Gastrocnemius medialis (tissue), 4 donors: ENCODE measurements around the gene BEST1. TPM values are rescaled to one million over a fixed set of nuclear protein-coding genes. Genes with fewer than 3 reads are reported as not detected.
"Not testable (repeated sequence)": the region's sequence is repeated elsewhere in the genome, so short reads cannot be mapped to it uniquely, and the experiment has no call there.

Experiments
- ATAC-seq, 2 donors: fragments of 150-250 bp; one replicate each; pipeline ENCODE4 v1.9.1; 2016
- DNase-seq, 2 donors: peaks; one replicate each; pipeline ENCODE4 v3.0.0-alpha.2; 2019
- H3K27ac ChIP-seq, 4 donors: fragments of 200-600 bp; sonication (generic); 1 replicate in 1 of 4; 2 replicates in 3 of 4; pipeline ENCODE4 v1.5.1; 2016 to 2018; ENCODE audit warnings: mild to moderate bottlenecking in 2 of 4, moderate library complexity in 1 of 4
- H3K27me3 ChIP-seq, 3 donors: fragments of 200-600 bp; sonication (generic) in 2 of 3; 1 replicate in 1 of 3; 2 replicates in 2 of 3; pipeline versions ENCODE4 v1.5.1 to v1.6.0; 2016 to 2019; ENCODE audit warnings: mild to moderate bottlenecking in 1 of 3, moderate library complexity in 1 of 3
- H3K36me3 ChIP-seq, 2 donors: fragments of 200-600 bp; sonication (generic) in 1 of 2; one replicate each; pipeline ENCODE4 v1.5.1; 2017 to 2018
- H3K4me1 ChIP-seq, 2 donors: fragments of 200-600 bp; sonication (generic) in 1 of 2; one replicate each; pipeline ENCODE4 v1.5.1; 2016 to 2017; ENCODE audit warnings: mild to moderate bottlenecking in 2 of 2
- H3K4me3 ChIP-seq, 4 donors: fragments of 200-600 bp; sonication (generic) in 3 of 4; 1 replicate in 1 of 4; 2 replicates in 3 of 4; pipeline ENCODE4 v1.5.1; 2016 to 2019; ENCODE audit warnings: mild to moderate bottlenecking in 2 of 4
- H3K9me3 ChIP-seq, 3 donors: fragments of 200-600 bp; sonication (generic) in 2 of 3; 1 replicate in 1 of 3; 2 replicates in 2 of 3; pipeline ENCODE4 v1.5.1; 2016 to 2019
- POLR2A ChIP-seq, 2 donors: fragments of 450-650 bp; IDR thresholded peaks; one replicate each; pipeline ENCODE4 v1.6.1; 2017; ENCODE audit warnings: antibody characterized with exemption in 2 of 2, mild to moderate bottlenecking in 2 of 2, moderate library complexity in 2 of 2
- in situ Hi-C, 4 donors: fragments of 200-750 bp; cut with MboI; loops; one replicate each; pipeline versions ENCODE4 v1.15.0 to v1.8.0; 2017; ENCODE audit warnings: low sequenced_read_pairs in 4 of 4
- intact Hi-C: fragments of 100-400 bp; cut with DNase I; formaldehyde crosslinking; loops from one replicate; pipeline ENCODE4 v1.15.1; 2023; ENCODE audit warnings: low total_unique reads
- total RNA-seq, 4 donors: library from RNA; depleted of rRNA; stranded (reverse); fragments of >200 nt; gene quantifications; one replicate each; pipeline versions ENCODE4 v1.1.0 to v1.2.3, GENCODE V29; 2016
- TF ChIP-seq, protein P1 (sequence below), 5 experiments: fragments of 450-650 bp in 3 of 5; fragments of 200-600 bp in 2 of 5; sonication (generic) in 2 of 5; IDR thresholded peaks in 4 of 5; conservative IDR thresholded peaks in 1 of 5; 1 replicate in 4 of 5; 2 replicates in 1 of 5; pipeline ENCODE4 v1.5.1; 2016 to 2019; ENCODE audit warnings: antibody characterized with exemption in 5 of 5, mild to moderate bottlenecking in 3 of 5, moderate library complexity in 3 of 5

The BEST1 gene
- total RNA-seq, 4 donors from 2014 or later, result 0.93 to 1.7 (median 0.94) TPM; not detected in 1

DNA sequence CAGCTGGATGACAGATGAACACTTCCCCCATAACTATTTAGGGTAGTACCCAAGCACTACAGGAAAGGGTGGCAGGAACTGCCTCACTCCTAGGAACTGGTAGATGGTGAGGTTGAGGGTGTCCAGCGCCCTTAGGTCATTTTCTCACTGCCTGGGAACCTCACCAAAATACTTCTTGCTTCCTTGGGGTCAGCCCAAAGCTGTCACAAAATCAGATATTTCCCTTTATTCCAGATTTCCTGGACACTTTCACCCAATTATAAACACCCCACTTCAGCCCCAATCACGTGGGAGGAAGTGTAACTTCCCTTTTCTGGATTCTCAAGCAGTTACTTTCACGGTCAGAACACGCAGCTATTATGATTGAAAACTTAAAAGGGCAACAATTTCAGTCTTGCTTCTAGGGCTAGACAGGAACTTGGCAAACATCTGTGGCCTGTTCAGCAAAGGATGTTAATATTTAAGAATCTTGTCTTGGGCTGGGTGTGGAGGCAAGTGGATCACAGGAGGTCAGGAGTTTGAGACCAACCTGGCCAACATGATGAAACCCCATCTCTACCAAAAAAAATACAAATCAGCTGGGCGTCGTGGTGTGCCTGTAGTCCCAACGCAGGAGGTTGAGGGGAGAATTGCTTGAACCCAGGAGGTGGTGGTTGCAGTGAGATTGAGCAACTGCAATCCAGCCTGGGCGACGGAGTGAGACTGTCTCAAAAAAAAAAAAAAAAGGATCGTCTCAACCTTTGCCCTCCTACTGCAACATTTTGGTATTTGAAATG lies 13.3 kb downstream of the BEST1 start:
- TF ChIP-seq, protein P1, sequence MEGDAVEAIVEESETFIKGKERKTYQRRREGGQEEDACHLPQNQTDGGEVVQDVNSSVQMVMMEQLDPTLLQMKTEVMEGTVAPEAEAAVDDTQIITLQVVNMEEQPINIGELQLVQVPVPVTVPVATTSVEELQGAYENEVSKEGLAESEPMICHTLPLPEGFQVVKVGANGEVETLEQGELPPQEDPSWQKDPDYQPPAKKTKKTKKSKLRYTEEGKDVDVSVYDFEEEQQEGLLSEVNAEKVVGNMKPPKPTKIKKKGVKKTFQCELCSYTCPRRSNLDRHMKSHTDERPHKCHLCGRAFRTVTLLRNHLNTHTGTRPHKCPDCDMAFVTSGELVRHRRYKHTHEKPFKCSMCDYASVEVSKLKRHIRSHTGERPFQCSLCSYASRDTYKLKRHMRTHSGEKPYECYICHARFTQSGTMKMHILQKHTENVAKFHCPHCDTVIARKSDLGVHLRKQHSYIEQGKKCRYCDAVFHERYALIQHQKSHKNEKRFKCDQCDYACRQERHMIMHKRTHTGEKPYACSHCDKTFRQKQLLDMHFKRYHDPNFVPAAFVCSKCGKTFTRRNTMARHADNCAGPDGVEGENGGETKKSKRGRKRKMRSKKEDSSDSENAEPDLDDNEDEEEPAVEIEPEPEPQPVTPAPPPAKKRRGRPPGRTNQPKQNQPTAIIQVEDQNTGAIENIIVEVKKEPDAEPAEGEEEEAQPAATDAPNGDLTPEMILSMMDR (IDR thresholded peaks at IDR 0.05 in 4 of 5, conservative IDR thresholded peaks at IDR 0.05 in 1 of 5), result no peak
- TF ChIP-seq POLR2A (IDR thresholded peaks at IDR 0.05), result peak in 1 of 2 donors; percentile 12
- Histone ChIP-seq H3K9me3 (no peaks in the 10 kb centered on the region), H3K36me3 (peaks cover 0 to 27% of the 10 kb centered on the region in 2 donors), H3K4me1 (peaks cover 44 to 45% of the 10 kb centered on the region in 2 donors), H3K27me3 (no peaks in the 10 kb centered on the region), H3K27ac (peak overlapping the region; percentile 93 to 100 (median 99)), H3K4me3 (no peak overlapping the region)
- in situ Hi-C loops, result no loop called here
- ATAC-seq (no peak), DNase-seq (peak in 1 of 2 donors; percentile 32)
- intact Hi-C loops, result loop anchor here (10.0 kb wide), 1 partner anchor 269 kb away; no protein-coding TSS in a partner anchor

DNA sequence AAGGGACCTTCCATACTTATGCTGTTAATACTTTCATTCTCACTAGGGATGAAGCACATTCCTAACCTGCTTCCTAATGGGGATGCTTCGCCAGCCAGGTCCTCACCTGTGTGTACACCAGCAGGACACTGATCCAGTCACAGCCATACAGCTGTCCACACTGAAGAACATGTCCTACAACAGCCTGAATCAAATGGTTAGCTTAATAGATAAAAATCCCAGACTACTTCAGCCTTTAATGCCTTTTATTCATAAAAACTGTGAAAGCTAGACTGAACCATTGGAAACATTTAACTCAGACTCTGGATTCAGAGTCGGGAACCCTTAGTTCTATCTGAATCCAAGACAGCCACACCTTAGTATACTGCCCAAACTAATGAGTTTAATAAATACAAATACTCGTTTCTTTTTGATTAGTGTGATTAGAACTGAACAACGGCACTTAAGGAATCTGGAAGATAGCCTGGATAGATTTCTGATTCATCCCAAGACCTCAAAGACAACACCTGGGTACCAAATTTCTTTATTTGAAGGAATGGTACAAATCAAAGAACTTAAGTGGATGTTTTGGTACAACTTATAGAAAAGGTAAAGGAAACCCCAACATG lies 14.0 kb downstream of the BEST1 start:
- Histone ChIP-seq H3K4me3 (peak overlapping the region in 3 of 4 donors; percentile 83 to 92 (median 90)), H3K4me1 (peaks cover 45 to 52% of the 10 kb centered on the region in 2 donors), H3K27me3 (no peaks in the 10 kb centered on the region), H3K36me3 (peaks cover 0 to 27% of the 10 kb centered on the region in 2 donors), H3K9me3 (no peaks in the 10 kb centered on the region), H3K27ac (peak overlapping the region; percentile 93 to 100 (median 99))
- DNase-seq (no peak), ATAC-seq (no peak)
- no peak for TF ChIP-seq POLR2A (IDR thresholded peaks at IDR 0.05)
- TF ChIP-seq, protein P1 (IDR thresholded peaks at IDR 0.05 in 4 of 5, conservative IDR thresholded peaks at IDR 0.05 in 1 of 5), result no peak
- intact Hi-C loops, result loop anchor here (10.0 kb wide), 1 partner anchor 269 kb away; no protein-coding TSS in a partner anchor
- in situ Hi-C loops, result no loop called here

DNA sequence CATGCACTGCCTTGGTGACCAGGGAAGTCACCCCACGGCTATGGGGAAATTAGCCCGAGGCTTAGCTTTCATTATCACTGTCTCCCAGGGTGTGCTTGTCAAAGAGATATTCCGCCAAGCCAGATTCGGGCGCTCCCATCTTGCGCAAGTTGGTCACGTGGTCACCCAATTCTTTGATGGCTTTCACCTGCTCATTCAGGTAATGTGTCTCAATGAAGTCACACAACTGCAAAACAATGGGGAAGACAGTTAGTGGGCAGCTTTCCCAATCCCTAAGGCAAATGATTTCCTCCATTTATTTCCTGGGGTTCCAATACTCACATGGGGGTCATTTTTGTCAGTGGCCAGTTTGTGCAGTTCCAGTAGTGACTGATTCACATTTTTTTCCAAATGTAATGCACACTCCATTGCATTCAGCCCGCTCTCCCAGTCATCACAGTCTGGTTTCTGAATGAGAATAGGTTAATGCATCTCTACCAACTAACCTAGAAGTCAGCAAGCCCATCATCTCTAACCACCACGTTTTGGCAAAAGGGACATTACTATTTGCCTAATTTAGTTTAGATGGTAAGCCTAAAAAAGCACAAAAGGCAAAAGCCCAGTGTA lies 14.6 kb downstream of the BEST1 start:
- Histone ChIP-seq H3K27ac (peak overlapping the region; percentile 93 to 100 (median 99)), H3K4me1 (peaks cover 47 to 58% of the 10 kb centered on the region in 2 donors)

DNA sequence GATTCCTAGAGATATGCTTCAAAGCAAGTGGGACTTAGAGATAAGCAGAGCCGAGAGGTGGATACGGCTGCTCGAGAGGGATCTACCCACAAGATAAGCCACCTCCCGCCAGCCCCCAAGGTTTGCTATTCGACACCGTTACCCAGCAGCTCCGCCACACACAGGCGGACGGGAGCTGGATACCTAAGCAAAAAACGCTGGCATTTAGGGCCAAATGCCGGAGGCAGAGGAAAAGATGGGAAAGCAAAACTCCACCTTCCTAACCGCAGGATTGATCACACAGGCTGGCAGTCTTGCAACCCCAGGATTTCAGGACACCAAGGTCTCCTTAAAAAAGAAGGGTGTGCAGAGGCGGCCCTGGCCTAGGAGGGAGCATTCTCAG lies 16.6 kb downstream of the BEST1 start:
- H3K36me3 ChIP-seq, result peaks cover 0 to 27% of the 10 kb centered on the region in 2 donors
- peak overlapping the region; percentile 93 to 100 (median 99) for H3K27ac ChIP-seq
- H3K27me3 ChIP-seq, result no peaks in the 10 kb centered on the region
- H3K9me3 ChIP-seq, result no peaks in the 10 kb centered on the region
- TF ChIP-seq, protein P1 (IDR thresholded peaks at IDR 0.05 in 4 of 5, conservative IDR thresholded peaks at IDR 0.05 in 1 of 5), result no peak
- TF ChIP-seq POLR2A (IDR thresholded peaks at IDR 0.05), result no peak
- in situ Hi-C loops (no loop called here), intact Hi-C loops (loop anchor here (1.0 to 10.0 kb wide), 3 partner anchors 75 to 272 kb away; partner anchors contain the start of genes FADS3, FEN1 and TMEM258)
- H3K4me1 ChIP-seq, result peaks cover 56 to 66% of the 10 kb centered on the region in 2 donors
- ATAC-seq (no peak), DNase-seq (no peak)
- H3K4me3 ChIP-seq, result peak overlapping the region; percentile 83 to 94 (median 91)

More for the DNA sequence above, 14.6 kb downstream of the BEST1 start:
- ATAC-seq, H3K27me3 ChIP-seq, DNase-seq, in situ Hi-C loops, H3K9me3 ChIP-seq: not testable (repeated sequence)
- intact Hi-C loops, result loop anchor here (5.0 to 10.0 kb wide), 2 partner anchors 172 to 270 kb away; partner anchors contain the start of genes FEN1 and TMEM258
- Histone ChIP-seq H3K36me3 (peaks cover 0 to 27% of the 10 kb centered on the region in 2 donors), H3K4me3 (peak overlapping the region; percentile 83 to 94 (median 91))
